ENCODE measurements around the gene LDB3.

Gene LDB3

GRCh38 chr10:86659161-86659691, 9.1 kb upstream of the LDB3 start:
- no peaks in the 10 kb centered on the region for H3K4me1 ChIP-seq (ENCODE audit: control insufficient read depth, low read length)
- H3K36me3 ChIP-seq (ENCODE audit: control insufficient read depth, low read length) = no peaks in the 10 kb centered on the region
- no peak overlapping the region for H3K4me3 ChIP-seq (ENCODE audit: low read length)
- no peak overlapping the region for H3K27ac ChIP-seq (ENCODE audit: low read depth, low read length)
- no peaks in the 10 kb centered on the region for H4K20me1 ChIP-seq (ENCODE audit: control insufficient read depth, insufficient read depth, low read depth, low read length)
- H3K4me2 ChIP-seq (ENCODE audit: low read length) = no peak overlapping the region
- no peaks in the 10 kb centered on the region for H3K27me3 ChIP-seq (ENCODE audit: control insufficient read depth, low read length)
- TF ChIP-seq EZH2phosphoT487 (IDR thresholded peaks at IDR 0.05; ENCODE audit: borderline replicate concordance, low read length) = no peak
- TF ChIP-seq, protein P1, sequence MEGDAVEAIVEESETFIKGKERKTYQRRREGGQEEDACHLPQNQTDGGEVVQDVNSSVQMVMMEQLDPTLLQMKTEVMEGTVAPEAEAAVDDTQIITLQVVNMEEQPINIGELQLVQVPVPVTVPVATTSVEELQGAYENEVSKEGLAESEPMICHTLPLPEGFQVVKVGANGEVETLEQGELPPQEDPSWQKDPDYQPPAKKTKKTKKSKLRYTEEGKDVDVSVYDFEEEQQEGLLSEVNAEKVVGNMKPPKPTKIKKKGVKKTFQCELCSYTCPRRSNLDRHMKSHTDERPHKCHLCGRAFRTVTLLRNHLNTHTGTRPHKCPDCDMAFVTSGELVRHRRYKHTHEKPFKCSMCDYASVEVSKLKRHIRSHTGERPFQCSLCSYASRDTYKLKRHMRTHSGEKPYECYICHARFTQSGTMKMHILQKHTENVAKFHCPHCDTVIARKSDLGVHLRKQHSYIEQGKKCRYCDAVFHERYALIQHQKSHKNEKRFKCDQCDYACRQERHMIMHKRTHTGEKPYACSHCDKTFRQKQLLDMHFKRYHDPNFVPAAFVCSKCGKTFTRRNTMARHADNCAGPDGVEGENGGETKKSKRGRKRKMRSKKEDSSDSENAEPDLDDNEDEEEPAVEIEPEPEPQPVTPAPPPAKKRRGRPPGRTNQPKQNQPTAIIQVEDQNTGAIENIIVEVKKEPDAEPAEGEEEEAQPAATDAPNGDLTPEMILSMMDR (IDR thresholded peaks at IDR 0.05; ENCODE audit: low read depth, low read length, poor library complexity, severe bottlenecking) = no peak
- H3K79me2 ChIP-seq (ENCODE audit: control insufficient read depth, low read length) = no peaks in the 10 kb centered on the region
- no peaks in the 10 kb centered on the region for H3K9me3 ChIP-seq (ENCODE audit: control insufficient read depth, insufficient read depth, low read length)
- no peaks in the 10 kb centered on the region for H3K9me2 ChIP-seq (replicated peaks; ENCODE audit: control insufficient read depth, low read length)
- no peaks in the 10 kb centered on the region for H3F3A ChIP-seq (ENCODE audit: control insufficient read depth, insufficient read depth)

GRCh38 chr10:86659721-86660453, 8.4 kb upstream of the LDB3 start:
- no peaks in the 10 kb centered on the region for H3K9me3 ChIP-seq (ENCODE audit: control insufficient read depth, insufficient read depth, low read length)
- H3K9me2 ChIP-seq (replicated peaks; ENCODE audit: control insufficient read depth, low read length) = no peaks in the 10 kb centered on the region
- no peak overlapping the region for H3K4me2 ChIP-seq (ENCODE audit: low read length)
- TF ChIP-seq EZH2phosphoT487 (IDR thresholded peaks at IDR 0.05; ENCODE audit: borderline replicate concordance, low read length) = no peak
- TF ChIP-seq, protein P1 (IDR thresholded peaks at IDR 0.05; ENCODE audit: low read depth, low read length, poor library complexity, severe bottlenecking) = no peak
- no peaks in the 10 kb centered on the region for H4K20me1 ChIP-seq (ENCODE audit: control insufficient read depth, insufficient read depth, low read depth, low read length)
- no peaks in the 10 kb centered on the region for H3K79me2 ChIP-seq (ENCODE audit: control insufficient read depth, low read length)
- no peaks in the 10 kb centered on the region for H3K36me3 ChIP-seq (ENCODE audit: control insufficient read depth, low read length)
- no peaks in the 10 kb centered on the region for H3F3A ChIP-seq (ENCODE audit: control insufficient read depth, insufficient read depth)
- H3K4me3 ChIP-seq (ENCODE audit: low read length) = no peak overlapping the region
- H3K27ac ChIP-seq (ENCODE audit: low read depth, low read length) = no peak overlapping the region
- no peaks in the 10 kb centered on the region for H3K4me1 ChIP-seq (ENCODE audit: control insufficient read depth, low read length)
- H3K27me3 ChIP-seq (ENCODE audit: control insufficient read depth, low read length) = no peaks in the 10 kb centered on the region

- TF ChIP-seq, protein P1 (IDR thresholded peaks at IDR 0.05; ENCODE audit: low read depth, low read length, poor library complexity, severe bottlenecking) = no peak
- no peak for TF ChIP-seq EZH2phosphoT487 (IDR thresholded peaks at IDR 0.05; ENCODE audit: borderline replicate concordance, low read length)
- no peaks in the 10 kb centered on the region for H3K9me2 ChIP-seq (replicated peaks; ENCODE audit: control insufficient read depth, low read length)
- H3K4me3 ChIP-seq (ENCODE audit: low read length) = no peak overlapping the region
- no peaks in the 10 kb centered on the region for H3K4me1 ChIP-seq (ENCODE audit: control insufficient read depth, low read length)
- H3K27ac ChIP-seq (ENCODE audit: low read depth, low read length) = no peak overlapping the region
- H3K27me3 ChIP-seq (ENCODE audit: control insufficient read depth, low read length) = no peaks in the 10 kb centered on the region
- no peaks in the 10 kb centered on the region for H3F3A ChIP-seq (ENCODE audit: control insufficient read depth, insufficient read depth)
- H3K36me3 ChIP-seq (ENCODE audit: control insufficient read depth, low read length) = no peaks in the 10 kb centered on the region
- H3K79me2 ChIP-seq (ENCODE audit: control insufficient read depth, low read length) = no peaks in the 10 kb centered on the region
- no peak overlapping the region for H3K4me2 ChIP-seq (ENCODE audit: low read length)
- no peaks in the 10 kb centered on the region for H3K9me3 ChIP-seq (ENCODE audit: control insufficient read depth, insufficient read depth, low read length)
- H4K20me1 ChIP-seq (ENCODE audit: control insufficient read depth, insufficient read depth, low read depth, low read length) = no peaks in the 10 kb centered on the region
Measured at GRCh38 chr10:86661161-86662025, 6.9 kb upstream of the LDB3 start.

Measured in DOHH2 (cell line).